CD4-positive, alpha-beta T cell treated with Interleukin-6 for 4 hours (primary cell): ENCODE measurements around the gene HDAC6.
A peak's percentile ranks its signal among the peaks of the same experiment; 100 is the strongest.
"Not testable (repeated sequence)": the region's sequence is repeated elsewhere in the genome, so short reads cannot be mapped to it uniquely, and the experiment has no call there.

Experiments used
- DNase-seq: peaks from one replicate; pipeline ENCODE4 v3.0.0-alpha.2; 2020; ENCODE audit warnings: mixed read lengths

Gene HDAC6

DNA sequence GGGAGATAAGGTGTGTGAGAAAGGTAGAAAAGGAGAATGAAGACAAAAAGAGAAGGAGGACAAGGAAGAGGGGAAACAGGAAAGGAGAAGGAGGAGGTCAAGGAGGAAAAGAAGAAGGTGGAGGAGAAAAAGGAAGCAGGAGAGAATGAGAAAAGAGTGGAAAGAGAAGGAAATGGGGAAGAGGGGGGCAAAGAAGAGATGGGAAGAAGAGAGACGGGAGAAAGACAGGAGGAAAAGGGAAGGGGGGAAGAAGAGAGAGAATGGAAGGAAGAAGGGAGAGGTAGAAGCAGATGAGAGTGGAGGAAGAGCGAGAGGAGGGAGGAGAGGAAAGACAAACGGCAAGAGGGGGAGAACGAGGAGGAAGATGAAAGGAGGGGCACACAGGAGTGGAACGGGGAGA lies 11.4 kb upstream of the HDAC6 start:
- DNase-seq, result no peak

DNA sequence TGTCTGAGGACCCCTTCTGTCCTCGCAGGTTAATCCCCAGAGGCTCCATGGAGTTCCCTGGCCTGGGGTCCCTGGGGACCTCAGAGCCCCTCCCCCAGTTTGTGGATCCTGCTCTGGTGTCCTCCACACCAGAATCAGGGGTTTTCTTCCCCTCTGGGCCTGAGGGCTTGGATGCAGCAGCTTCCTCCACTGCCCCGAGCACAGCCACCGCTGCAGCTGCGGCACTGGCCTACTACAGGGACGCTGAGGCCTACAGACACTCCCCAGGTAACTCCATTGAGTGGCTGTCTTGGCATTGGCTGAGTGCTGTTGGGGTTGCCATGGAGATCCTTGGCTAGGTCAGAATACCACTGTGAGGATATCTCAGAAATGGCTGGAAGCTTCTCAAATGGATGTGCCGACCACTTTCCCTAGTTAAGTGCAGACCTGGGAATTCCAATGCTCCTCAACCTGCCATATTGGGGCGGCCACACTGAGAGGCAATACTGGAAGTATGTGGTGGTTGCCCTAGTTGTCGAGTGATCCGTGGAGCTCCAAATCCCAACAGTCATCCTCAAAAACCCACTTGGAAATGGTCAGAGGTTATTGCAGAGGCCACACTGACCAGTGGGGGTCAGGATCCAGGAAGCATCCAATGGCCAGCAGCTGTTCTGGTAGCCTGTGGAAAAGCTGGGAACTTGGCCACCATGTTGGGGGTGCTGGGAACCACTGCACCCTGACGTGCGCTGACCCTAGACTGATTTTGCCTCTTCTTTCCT lies 10.6 kb upstream of the HDAC6 start:
- no peak for DNase-seq

DNA sequence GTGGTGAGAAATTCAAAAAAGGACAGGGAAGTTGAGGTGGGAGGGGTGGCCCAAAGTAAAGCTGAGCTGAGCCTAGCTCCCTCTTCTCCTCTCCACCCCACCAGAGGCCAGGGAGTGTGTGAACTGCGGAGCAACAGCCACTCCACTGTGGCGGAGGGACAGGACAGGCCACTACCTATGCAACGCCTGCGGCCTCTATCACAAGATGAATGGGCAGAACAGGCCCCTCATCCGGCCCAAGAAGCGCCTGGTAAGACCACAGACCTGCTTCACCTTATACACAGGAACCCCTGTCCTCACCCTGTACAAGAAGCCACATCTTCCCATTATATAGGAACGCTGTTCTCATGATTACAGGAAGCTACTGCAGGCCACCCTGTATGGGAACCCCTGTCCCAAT lies 9.6 kb upstream of the HDAC6 start:
- DNase-seq, result no peak

DNA sequence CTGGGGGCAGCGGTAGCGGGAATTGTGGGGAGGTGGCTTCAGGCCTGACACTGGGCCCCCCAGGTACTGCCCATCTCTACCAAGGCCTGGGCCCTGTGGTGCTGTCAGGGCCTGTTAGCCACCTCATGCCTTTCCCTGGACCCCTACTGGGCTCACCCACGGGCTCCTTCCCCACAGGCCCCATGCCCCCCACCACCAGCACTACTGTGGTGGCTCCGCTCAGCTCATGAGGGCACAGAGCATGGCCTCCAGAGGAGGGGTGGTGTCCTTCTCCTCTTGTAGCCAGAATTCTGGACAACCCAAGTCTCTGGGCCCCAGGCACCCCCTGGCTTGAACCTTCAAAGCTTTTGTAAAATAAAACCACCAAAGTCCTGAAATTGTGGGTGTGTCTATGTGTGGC lies 7.9 kb upstream of the HDAC6 start:
- no peak for DNase-seq

DNA sequence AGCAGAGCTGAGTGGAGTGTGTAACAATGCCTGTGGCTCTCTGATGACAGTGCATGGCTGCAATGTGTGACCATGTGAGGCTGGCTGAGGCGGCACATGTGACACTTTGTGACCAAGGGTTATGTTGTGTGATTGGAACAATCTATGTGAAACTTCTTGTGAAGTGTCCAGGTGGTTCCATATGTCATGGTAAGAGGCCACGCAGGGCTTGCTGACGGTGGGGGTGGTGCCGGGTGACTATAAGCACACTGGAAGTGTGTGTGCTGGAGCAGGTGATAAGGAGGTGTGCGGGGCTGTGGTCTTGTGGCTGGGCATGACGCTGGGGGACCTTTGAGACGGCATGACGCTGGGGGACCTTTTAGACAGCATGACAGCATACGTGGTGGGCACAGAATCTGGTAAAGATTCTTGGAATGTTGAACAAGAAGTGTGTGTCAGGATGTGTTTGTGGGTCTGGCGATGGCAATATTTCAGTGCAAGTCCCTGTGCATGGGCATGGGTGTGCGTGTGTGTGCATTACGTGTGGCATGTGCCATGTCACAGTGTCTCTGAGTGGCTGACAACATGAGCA lies 7.4 kb upstream of the HDAC6 start:
- DNase-seq, result no peak

DNA sequence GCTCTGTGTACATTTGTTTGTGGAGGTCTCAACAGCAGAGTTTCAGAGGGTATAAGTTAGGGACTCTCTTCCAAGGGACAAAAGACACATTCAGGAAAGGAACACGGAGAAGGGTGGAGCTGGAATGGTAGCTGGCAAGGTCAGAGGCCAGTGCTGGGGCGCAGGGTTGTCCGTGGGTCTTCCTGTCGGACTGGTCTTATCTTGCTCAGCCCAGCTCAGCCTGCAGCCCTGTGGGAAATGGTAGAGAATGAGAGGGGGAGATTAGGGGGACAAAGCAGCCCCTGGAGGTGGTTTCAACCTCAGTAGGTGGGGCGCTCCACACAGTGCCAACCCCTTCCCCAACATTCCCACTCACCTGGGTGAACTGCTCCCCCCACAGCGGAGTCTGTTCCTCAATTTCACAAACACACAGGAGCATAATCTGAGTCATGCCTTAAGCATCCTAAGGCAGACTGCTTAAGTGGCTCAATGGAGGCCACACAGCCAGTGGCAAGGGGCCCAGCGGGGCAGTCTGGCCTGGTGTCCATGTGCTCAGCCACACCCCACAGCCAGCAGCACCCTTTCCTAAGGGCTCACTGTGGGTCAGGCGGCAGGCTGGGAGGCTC lies 6.9 kb upstream of the HDAC6 start:
- no peak for DNase-seq

DNA sequence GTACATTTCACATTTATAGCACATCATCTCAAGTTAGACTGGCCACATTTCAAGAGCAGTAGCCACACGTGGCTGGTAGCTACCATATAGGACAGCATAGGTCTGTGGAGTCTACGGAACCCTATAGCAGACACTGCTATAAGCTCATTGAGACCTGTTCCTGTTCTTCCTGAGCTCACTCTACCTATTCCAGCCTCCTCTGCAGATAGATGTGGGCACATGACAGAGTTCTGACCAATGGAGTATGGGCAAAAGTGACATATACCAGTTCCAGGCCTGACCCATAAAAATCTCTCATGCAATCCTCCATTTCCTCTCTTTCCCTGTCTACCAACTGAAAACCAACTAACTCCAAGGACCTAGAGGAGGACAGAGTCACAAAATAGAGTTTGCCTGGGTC lies 3.5 kb upstream of the HDAC6 start:
- no peak for DNase-seq

DNA sequence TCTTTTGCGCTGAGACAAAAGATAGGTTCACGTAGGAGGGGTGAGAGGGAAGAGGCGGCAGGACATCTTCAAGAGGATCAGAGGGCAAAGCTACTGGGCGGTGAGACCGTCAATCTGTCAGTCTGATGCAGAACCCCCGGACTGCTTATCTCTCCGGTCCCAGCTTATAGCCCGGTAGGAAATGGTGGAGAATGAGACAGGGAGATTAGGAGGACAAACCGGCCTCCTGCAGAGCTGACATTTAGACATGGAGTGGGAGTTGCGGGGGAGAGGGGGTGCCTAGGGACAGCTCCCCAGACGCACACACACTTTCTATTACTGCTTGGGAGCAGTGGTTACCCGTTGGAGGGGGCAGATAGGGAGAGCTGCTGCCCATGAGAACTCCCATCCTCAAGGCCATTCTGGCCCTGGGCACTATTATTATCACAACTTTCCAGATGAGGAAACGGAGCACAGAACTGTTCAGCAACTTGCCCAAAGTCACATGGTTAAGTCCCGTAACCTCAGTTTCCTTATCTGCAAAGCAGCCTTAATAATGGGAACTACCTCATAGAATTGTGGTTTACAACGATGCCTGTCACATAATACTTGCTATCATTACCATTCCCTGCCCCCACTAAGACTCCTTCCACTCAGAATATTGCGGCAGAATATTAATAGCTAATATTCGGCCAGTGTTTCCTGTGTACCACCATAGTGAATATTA lies 1.1 kb upstream of the HDAC6 start:
- no peak for DNase-seq

DNA sequence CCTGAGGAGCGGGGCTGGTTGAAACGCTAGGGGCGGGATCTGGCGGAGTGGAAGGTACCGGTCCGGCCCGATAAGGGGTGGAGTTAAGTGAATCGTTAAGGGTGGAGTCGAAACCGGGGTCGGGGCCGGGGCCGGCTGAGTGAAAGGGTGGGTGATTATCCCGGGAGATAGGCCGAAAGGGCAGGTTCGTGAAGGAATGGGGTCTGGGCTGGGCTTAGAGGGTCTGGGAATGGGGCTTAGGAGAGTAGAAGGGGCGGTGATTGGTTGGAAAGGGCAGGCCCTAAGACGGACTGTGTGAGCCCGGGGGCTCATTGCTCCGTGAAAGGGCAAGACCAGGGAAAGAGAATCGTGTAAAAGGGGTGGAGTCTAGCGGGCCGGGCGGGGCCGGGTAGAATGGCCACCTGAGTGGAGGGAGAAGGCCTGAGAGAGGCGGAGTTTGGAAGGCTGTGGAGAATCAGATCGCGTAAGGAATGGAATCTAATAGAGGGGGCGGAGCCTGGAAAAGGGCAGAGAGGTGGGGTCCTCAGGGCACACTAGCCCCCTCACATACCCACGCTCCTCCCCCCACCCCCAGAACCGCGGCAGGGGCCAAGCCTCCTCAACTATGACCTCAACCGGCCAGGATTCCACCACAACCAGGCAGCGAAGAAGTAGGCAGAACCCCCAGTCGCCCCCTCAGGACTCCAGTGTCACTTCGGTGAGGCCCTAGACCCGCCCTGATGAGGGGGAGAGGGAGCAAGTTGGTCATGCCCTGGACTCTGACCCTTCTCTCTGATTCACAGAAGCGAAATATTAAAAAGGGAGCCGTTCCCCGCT lies 430 bp downstream of the HDAC6 start:
- peak; percentile 68 for DNase-seq

DNA sequence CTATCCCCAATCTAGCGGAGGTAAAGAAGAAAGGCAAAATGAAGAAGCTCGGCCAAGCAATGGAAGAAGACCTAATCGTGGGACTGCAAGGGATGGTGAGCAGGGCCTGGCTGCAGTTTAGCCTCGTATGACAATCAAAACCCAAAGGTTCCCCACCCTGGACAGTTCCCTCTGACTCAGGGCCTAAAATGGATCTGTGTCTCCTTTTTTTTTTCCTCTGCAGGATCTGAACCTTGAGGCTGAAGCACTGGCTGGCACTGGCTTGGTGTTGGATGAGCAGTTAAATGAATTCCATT lies 986 bp downstream of the HDAC6 start:
- DNase-seq, result no peak

DNA sequence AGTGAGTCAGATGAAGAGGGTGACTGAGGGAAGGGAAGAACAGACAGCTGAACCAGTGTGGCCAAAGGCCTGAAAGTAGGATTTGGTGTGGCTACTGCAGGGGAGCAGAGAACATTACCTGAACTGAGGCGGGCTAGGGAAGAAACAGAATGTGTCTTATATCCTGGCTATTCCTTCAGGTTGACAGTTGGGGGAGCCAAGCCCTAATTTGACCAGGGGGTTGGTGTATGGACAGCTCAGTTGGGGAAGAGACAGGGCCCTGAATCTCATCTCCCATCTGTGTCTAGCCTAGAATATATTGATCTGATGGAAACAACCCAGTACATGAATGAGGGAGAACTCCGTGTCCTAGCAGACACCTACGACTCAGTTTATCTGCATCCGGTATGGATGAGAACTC lies 4.2 kb downstream of the HDAC6 start:
- DNase-seq, result no peak

DNA sequence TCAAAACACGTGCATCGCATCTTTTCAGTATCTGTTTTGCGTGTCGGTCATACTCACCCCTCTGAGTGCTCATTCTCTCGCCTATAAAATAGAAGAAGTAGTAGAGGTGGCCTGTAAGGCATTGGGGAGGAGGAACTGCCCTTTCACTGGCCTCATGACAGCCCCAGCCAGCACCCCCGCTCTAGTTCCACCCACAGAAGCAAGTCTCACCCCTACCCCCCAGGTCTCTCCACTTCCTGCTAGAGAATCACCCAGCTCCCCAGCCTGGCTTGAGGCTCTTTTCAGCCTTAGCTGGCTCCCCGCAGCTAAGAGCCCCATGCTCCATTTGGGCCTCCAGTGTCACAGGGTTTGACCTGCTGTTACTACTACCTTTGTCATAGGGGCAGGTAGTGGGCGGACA lies 11.8 kb downstream of the HDAC6 start:
- DNase-seq, result no peak

DNA sequence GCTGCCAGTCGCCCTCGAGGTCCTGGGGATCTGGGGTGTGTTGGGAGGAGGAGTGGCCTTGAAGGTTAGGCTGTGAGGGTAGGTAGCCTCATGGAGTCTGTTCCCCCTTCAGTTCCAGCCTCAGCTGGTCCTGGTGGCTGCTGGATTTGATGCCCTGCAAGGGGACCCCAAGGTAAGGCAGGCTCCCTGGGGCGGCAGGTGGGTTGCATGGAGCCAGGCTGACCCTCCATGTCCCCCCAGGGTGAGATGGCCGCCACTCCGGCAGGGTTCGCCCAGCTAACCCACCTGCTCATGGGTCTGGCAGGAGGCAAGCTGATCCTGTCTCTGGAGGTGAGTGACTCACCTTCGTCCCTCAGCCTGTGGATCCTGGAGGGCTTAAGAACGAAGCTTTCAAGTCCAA lies 12.9 kb downstream of the HDAC6 start:
- no peak for DNase-seq

DNA sequence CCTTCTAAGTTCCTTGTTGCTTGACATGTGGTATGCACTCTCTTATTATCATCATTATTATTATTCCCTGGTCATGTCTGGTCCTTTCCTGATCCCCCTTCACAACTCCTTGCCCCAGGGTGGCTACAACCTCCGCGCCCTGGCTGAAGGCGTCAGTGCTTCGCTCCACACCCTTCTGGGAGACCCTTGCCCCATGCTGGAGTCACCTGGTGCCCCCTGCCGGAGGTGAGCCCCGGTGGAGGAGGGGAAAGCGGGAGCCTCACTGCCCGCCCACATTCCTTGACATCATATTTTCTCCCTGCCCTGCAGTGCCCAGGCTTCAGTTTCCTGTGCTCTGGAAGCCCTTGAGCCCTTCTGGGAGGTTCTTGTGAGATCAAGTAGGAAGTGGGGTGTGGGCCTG lies 13.4 kb downstream of the HDAC6 start:
- DNase-seq, result no peak

DNA sequence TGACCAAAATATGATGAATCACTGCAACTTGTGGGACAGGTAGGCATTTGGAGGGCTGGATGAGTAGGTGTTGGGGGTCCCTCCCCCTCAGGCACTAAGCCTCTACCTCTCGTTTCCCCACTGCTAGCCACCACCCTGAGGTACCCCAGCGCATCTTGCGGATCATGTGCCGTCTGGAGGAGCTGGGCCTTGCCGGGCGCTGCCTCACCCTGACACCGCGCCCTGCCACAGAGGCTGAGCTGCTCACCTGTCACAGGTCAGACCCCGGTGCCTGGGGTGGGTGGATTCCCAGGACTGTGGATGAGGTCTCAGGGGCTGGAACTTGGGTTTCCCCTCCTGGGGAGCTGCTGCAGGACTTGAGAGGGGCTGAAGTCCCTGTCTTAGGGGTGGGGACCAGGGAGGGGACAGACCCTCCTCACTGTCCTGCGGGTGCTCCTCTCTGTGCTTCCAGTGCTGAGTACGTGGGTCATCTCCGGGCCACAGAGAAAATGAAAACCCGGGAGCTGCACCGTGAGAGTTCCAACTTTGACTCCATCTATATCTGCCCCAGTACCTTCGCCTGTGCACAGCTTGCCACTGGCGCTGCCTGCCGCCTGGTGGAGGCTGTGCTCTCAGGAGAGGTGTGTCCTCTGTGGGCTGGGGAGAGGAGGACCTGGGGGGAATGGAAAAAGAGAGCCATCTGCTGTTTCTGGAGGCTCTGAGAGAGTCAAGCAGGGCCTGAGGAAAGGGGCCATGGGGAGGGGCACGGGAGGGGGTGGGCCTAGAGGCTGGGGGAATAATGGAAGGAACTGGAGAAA lies 14.3 kb downstream of the HDAC6 start:
- DNase-seq, result no peak

DNA sequence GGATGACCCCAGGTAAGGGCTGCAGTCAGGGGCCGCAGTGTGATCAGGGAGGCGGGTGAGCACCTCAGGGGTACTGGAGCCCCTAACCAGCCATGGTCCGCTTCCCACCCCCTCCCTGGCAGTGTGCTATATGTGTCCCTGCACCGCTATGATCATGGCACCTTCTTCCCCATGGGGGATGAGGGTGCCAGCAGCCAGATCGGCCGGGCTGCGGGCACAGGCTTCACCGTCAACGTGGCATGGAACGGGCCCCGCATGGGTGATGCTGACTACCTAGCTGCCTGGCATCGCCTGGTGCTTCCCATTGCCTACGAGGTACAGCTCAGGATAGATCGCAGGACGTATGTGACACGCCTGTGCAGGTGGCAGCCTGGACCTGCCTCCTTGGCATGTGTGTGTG lies 16.2 kb downstream of the HDAC6 start:
- no peak for DNase-seq

DNA sequence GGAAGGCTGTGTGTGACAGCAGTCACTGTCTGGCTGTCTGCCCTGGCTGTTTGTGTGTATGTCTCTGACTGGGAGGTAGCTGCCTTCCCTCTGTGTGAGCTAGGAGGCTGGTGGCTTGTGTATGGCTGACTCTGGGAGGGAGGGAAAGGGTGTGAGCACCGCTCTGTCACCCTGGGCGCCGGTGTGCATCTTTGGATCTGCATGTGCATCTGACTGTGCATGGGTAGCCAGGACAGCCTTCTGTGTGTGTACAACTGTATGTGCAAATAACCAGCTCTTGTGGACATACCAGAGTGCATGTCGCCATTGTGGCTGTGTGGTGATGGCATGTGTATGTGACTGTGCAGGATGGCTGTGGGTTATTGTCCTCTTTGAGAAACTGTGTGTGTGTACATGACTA lies 17.0 kb downstream of the HDAC6 start:
- no peak for DNase-seq

DNA sequence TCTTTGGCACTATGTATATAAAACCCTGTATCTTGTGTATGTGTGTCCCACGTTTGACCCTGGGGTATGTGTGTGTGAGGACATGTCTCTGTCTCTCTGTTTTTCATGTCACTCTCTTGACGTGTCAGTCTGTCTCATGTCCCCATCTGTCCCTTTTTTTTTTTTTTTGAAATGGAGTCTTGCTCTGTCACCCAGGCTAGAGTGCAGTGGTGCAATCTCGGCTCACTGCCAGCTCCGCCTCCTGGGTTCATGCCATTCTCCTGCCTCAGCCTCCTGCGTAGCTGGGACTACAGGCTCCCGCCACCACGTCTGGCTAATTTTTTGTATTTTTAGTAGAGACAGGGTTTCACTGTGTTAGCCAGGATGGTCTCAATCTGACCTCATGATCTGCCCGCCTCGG lies 17.5 kb downstream of the HDAC6 start:
- not testable (repeated sequence) for DNase-seq

DNA sequence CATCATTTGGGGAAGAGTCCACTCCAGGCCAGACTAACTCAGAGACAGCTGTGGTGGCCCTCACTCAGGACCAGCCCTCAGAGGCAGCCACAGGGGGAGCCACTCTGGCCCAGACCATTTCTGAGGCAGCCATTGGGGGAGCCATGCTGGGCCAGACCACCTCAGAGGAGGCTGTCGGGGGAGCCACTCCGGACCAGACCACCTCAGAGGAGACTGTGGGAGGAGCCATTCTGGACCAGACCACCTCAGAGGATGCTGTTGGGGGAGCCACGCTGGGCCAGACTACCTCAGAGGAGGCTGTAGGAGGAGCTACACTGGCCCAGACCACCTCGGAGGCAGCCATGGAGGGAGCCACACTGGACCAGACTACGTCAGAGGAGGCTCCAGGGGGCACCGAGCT lies 21.2 kb downstream of the HDAC6 start:
- DNase-seq, result no peak

DNA sequence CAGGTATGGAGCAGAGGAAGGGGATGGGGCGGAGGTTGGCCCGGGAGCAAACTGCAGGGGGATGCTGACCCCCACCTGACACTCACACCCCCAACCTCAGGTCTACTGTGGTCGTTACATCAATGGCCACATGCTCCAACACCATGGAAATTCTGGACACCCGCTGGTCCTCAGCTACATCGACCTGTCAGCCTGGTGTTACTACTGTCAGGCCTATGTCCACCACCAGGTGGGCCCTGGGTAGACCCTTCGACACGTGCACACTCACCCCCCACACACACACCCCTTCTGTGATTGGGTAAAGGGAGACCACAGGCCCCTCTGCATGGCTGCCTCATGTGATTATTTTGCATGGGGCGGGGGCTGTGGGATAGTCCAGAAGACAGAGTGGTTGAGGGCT lies 22.2 kb downstream of the HDAC6 start:
- DNase-seq, result no peak

DNA sequence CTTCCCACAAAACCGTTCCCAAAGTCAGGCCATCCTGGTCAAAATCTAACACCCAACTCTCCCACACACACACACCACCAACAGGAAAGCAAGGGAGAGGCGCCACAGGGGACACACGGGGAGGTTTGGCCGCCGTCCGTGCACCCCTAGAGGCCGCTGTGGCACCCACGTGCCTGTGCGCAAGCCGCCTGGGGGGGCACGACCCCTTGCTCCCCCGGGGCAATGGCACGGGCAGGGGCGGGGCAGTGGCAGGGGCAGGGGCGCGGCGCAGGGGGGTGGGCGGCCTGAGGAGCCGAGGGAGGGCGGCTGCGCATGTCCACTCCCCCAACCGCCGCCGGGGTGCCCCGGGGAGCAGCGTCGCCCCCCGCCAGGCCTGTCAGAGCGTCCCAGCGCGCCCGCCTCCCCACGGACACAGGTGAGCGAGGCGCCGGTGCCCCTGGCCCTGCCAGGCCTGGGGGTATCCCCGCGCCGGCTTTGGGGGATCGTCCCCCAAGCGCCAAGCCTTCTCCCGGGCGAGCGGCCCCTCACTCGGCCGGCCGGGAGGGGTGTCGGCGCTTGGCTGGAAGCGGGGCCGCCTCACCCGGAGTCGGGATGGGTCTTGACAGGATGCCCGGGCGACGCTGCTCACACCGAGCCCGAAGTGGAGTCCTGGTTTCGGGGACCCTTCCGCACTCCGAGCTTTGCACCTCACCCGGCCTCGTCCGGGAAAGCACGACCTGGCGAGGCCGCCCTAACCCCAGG lies 24.4 kb downstream of the HDAC6 start, which contains the start of gene ERAS:
TSS of gene ERAS (plus strand) at position 379 of the 741 bp plus-strand sequence. CDS start 2,611 bp downstream, outside the sequence.
- DNase-seq, result peak; percentile 38
